Gastrocnemius medialis (tissue), 4 donors: ENCODE data around the gene TBL1XR1.

Experiments
- CTCF ChIP-seq, 5 experiments: fragments of 450-650 bp in 3 of 5; fragments of 200-600 bp in 2 of 5; sonication (generic) in 2 of 5; IDR thresholded peaks in 4 of 5; conservative IDR thresholded peaks in 1 of 5; 1 replicate in 4 of 5; 2 replicates in 1 of 5; pipeline ENCODE4 v1.5.1; 2016 to 2019; ENCODE audit warnings: antibody characterized with exemption in 5 of 5, mild to moderate bottlenecking in 3 of 5, moderate library complexity in 3 of 5
- POLR2A ChIP-seq, 2 donors: fragments of 450-650 bp; IDR thresholded peaks; one replicate each; pipeline ENCODE4 v1.6.1; 2017; ENCODE audit warnings: antibody characterized with exemption in 2 of 2, mild to moderate bottlenecking in 2 of 2, moderate library complexity in 2 of 2

- TF ChIP-seq CTCF (IDR thresholded peaks at IDR 0.05 in 4 of 5, conservative IDR thresholded peaks at IDR 0.05 in 1 of 5), result no peak
- TF ChIP-seq POLR2A (IDR thresholded peaks at IDR 0.05), result no peak
Observed at GRCh38 chr3:177147790-177148189, 49.5 kb downstream of the TBL1XR1 start.
